Nephron progenitor cell (in vitro differentiated cells): ENCODE measurements around the gene ZNF333.

Source experiments
- DNase-seq: peaks from one replicate; pipeline ENCODE4 v3.0.0; 2021
- H3K27ac Mint-ChIP-seq: 2 replicates; pipeline ENCODE4 v1.8.0; 2021; ENCODE audit warnings: mild to moderate bottlenecking, moderate library complexity, mixed read lengths
- H3K27me3 Mint-ChIP-seq: 2 replicates; pipeline ENCODE4 v1.8.0; 2021; ENCODE audit warnings: mild to moderate bottlenecking, low read depth, mixed read lengths; ENCODE audit not compliant: poor library complexity
- H3K36me3 Mint-ChIP-seq: 2 replicates; pipeline ENCODE4 v1.8.0; 2021; ENCODE audit warnings: low read depth, mixed read lengths
- H3K4me1 Mint-ChIP-seq: 2 replicates; pipeline ENCODE4 v1.8.0; 2021; ENCODE audit warnings: mixed read lengths
- H3K4me3 Mint-ChIP-seq: 2 replicates; pipeline ENCODE4 v1.8.0; 2021; ENCODE audit warnings: mild to moderate bottlenecking, moderate library complexity, mixed read lengths
- H3K9me3 Mint-ChIP-seq: 2 replicates; pipeline ENCODE4 v1.8.0; 2021; ENCODE audit warnings: mild to moderate bottlenecking, moderate library complexity, mixed read lengths
- CTCF ChIP-seq: fragments of 200-600 bp; sonication (generic); IDR thresholded peaks from 2 replicates; pipeline ENCODE4 v1.5.0; 2021; ENCODE audit warnings: antibody characterized with exemption

The ZNF333 gene

GRCh38 chr19:14689598-14690503, at the start of gene ZNF333:
ZNF333 (plus strand) TSS chr19:14690048; CDS start chr19:14693492, 3,444 bp downstream.
- H3K9me3 Mint-ChIP-seq: no peaks in the 10 kb centered on the region
- peaks cover 5% of the 10 kb centered on the region for H3K36me3 Mint-ChIP-seq
- H3K4me3 Mint-ChIP-seq: peak within 1 kb of the TSS; percentile 94
- peaks cover 16% of the 10 kb centered on the region for H3K4me1 Mint-ChIP-seq
- H3K27me3 Mint-ChIP-seq: peaks cover 34% of the 10 kb centered on the region
- TF ChIP-seq CTCF: no peak
- DNase-seq: peak; percentile 100
- peak within 1 kb of the TSS; percentile 99 for H3K27ac Mint-ChIP-seq

- H3K27ac Mint-ChIP-seq: no peak overlapping the region
- peaks cover 16% of the 10 kb centered on the region for H3K27me3 Mint-ChIP-seq
- TF ChIP-seq CTCF: no peak
- H3K4me1 Mint-ChIP-seq: no peaks in the 10 kb centered on the region
- H3K36me3 Mint-ChIP-seq: no peaks in the 10 kb centered on the region
- H3K4me3 Mint-ChIP-seq: no peak overlapping the region
- DNase-seq: no peak
- H3K9me3 Mint-ChIP-seq: peaks cover 61% of the 10 kb centered on the region
Observed at GRCh38 chr19:14648506-14648905, 41.3 kb upstream of the ZNF333 start.

GRCh38 chr19:14649020-14649419, 40.8 kb upstream of the ZNF333 start:
- H3K9me3 Mint-ChIP-seq: peaks cover 56% of the 10 kb centered on the region
- peaks cover 18% of the 10 kb centered on the region for H3K27me3 Mint-ChIP-seq
- H3K27ac Mint-ChIP-seq: no peak overlapping the region
- no peak for DNase-seq
- H3K36me3 Mint-ChIP-seq: no peaks in the 10 kb centered on the region
- TF ChIP-seq CTCF: no peak
- no peak overlapping the region for H3K4me3 Mint-ChIP-seq
- H3K4me1 Mint-ChIP-seq: no peaks in the 10 kb centered on the region

- H3K4me1 Mint-ChIP-seq: no peaks in the 10 kb centered on the region
- H3K9me3 Mint-ChIP-seq: peaks cover 48% of the 10 kb centered on the region
- TF ChIP-seq CTCF: no peak
- H3K27ac Mint-ChIP-seq: no peak overlapping the region
- no peak overlapping the region for H3K4me3 Mint-ChIP-seq
- no peak for DNase-seq
- H3K36me3 Mint-ChIP-seq: no peaks in the 10 kb centered on the region
- peaks cover 18% of the 10 kb centered on the region for H3K27me3 Mint-ChIP-seq
Observed at GRCh38 chr19:14650161-14650560, 39.7 kb upstream of the ZNF333 start.

- H3K4me3 Mint-ChIP-seq: no peak overlapping the region
- H3K9me3 Mint-ChIP-seq: peaks cover 29% of the 10 kb centered on the region
- TF ChIP-seq CTCF: no peak
- no peaks in the 10 kb centered on the region for H3K36me3 Mint-ChIP-seq
- no peak for DNase-seq
- no peak overlapping the region for H3K27ac Mint-ChIP-seq
- no peaks in the 10 kb centered on the region for H3K4me1 Mint-ChIP-seq
- peaks cover 5% of the 10 kb centered on the region for H3K27me3 Mint-ChIP-seq
Observed at GRCh38 chr19:14654786-14655560, 34.9 kb upstream of the ZNF333 start.
